Bronchial epithelial cell (primary cell): ENCODE results near the gene CELF2. TPM values are rescaled to one million over a fixed set of nuclear protein-coding genes. Genes with fewer than 3 reads are reported as not detected.

ENCODE experiments used
- DNase-seq: peaks from one replicate; pipeline ENCODE4 v3.0.0-alpha.2; 2010; ENCODE audit warnings: low read depth
- FAIRE-seq: peaks from 2 replicates; lab custom pipeline; 2011; peaks lifted over from hg19 to GRCh38; lab: Jason Lieb, UNC
- H3K27me3 ChIP-seq: 2 replicates; pipeline ENCODE4 v1.5.1; 2011; ENCODE audit warnings: low read length; ENCODE audit not compliant: control insufficient read depth, insufficient read depth
- H3K36me3 ChIP-seq: 2 replicates; pipeline ENCODE4 v1.5.1; 2011; ENCODE audit warnings: low read length; ENCODE audit not compliant: control insufficient read depth, insufficient read depth
- H3K4me3 ChIP-seq: 2 replicates; pipeline ENCODE4 v1.5.1; 2011; ENCODE audit warnings: mild to moderate bottlenecking, low read depth, low read length, control low read depth
- total RNA-seq: library from RNA; depleted of rRNA; stranded (reverse); fragments of >200 nt; gene quantifications from 2 replicates; pipeline ENCODE4 v1.2.1, GENCODE V29; 2014
- TF ChIP-seq, protein P1 (sequence below): IDR thresholded peaks from 2 replicates; pipeline ENCODE4 v1.5.1; 2011; ENCODE audit warnings: mild to moderate bottlenecking, moderate library complexity, low read length, control low read depth, inconsistent platforms; ENCODE audit not compliant: insufficient read depth, severe bottlenecking

The CELF2 gene
- total RNA-seq, 1 donor from 2014 or later: 2.1 TPM

DNA sequence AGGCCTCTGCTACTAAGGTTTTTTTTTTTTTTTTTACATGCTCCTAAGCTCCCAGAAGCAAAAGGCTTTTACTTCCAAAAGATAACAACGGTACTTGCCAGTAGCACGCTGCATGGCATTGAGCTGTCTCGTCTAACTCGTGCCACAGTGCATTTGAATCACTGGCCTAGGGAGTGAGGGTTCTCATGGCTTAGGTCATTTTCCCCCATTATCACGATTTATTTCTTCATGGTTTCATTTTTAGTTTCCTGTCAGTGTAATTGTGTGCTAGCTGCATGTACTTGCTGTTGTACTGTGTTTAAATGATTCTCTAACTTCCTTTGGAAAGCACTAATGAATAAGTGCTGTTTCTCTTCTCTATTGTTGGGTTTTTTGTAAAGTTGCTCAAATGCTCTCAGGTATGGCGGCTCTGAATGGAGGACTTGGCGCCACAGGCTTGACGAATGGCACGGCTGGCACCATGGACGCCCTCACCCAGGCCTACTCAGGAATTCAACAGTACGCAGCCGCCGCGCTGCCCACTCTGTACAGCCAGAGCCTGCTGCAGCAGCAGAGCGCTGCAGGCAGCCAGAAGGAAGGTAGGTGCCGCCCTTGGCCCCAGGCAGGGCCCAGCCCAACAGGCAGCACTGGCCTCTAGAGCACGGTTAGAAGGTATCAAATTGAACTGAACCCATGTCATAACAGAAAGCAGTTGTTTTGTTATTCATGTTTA is 303.3 kb downstream of the CELF2 start:
- TF ChIP-seq, protein P1, sequence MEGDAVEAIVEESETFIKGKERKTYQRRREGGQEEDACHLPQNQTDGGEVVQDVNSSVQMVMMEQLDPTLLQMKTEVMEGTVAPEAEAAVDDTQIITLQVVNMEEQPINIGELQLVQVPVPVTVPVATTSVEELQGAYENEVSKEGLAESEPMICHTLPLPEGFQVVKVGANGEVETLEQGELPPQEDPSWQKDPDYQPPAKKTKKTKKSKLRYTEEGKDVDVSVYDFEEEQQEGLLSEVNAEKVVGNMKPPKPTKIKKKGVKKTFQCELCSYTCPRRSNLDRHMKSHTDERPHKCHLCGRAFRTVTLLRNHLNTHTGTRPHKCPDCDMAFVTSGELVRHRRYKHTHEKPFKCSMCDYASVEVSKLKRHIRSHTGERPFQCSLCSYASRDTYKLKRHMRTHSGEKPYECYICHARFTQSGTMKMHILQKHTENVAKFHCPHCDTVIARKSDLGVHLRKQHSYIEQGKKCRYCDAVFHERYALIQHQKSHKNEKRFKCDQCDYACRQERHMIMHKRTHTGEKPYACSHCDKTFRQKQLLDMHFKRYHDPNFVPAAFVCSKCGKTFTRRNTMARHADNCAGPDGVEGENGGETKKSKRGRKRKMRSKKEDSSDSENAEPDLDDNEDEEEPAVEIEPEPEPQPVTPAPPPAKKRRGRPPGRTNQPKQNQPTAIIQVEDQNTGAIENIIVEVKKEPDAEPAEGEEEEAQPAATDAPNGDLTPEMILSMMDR: no peak
- no peak for DNase-seq
- H3K36me3 ChIP-seq: no peaks in the 10 kb centered on the region
- H3K4me3 ChIP-seq: no peak overlapping the region
- no peak for FAIRE-seq
- H3K27me3 ChIP-seq: no peaks in the 10 kb centered on the region

DNA sequence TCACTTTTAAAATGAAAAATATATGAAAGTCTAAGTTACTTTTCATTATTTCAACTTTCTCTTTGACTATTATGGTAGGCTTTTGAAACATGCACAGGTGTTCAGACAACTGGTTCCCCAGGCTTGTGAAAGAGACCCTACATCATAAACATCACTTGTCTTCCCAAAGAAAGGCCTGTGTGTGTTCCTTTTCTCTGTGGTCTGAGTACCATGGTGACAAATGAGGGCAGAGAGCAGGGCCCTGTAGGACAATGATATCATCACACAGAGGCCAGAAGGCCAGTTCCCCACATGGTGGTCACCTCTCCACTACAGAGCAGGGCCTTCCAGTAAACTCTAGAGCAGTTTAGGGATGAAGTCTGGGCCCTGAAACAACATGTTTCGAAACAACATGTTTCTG is 305.0 kb downstream of the CELF2 start:
- DNase-seq (no peak), FAIRE-seq (no peak)
- no peak overlapping the region for H3K4me3 ChIP-seq
- H3K27me3 ChIP-seq: no peaks in the 10 kb centered on the region
- no peaks in the 10 kb centered on the region for H3K36me3 ChIP-seq
- TF ChIP-seq, protein P1: no peak

DNA sequence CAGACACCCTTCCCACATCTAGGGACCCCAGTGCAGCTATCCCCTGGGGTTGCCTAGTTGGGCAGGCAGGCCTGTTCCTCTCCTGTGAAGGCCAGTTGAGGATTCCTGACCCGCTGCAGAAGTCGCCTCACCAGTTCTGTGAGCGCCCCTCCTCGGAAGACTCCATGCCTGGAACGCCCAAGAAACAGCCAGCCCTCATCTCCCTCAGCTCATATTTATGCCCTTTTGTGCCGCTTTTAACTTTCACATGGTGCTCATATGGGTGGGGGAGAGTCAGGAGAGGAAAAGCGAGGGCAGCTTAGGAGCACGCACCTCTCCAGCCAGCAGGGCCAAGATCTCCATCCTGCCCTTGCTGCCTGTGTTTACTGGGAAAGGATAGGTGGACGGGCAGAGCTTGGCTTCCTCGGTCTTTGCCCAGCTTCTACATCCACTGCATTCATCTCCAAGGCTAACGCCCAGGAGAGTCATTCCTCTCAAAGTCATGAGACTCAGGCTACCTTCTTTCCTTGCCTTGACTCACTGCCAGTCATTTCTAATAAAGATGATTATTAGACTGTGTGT is 307.2 kb downstream of the CELF2 start:
- H3K36me3 ChIP-seq: no peaks in the 10 kb centered on the region
- DNase-seq: no peak
- TF ChIP-seq, protein P1: no peak
- no peak for FAIRE-seq
- no peaks in the 10 kb centered on the region for H3K27me3 ChIP-seq
- H3K4me3 ChIP-seq: no peak overlapping the region

DNA sequence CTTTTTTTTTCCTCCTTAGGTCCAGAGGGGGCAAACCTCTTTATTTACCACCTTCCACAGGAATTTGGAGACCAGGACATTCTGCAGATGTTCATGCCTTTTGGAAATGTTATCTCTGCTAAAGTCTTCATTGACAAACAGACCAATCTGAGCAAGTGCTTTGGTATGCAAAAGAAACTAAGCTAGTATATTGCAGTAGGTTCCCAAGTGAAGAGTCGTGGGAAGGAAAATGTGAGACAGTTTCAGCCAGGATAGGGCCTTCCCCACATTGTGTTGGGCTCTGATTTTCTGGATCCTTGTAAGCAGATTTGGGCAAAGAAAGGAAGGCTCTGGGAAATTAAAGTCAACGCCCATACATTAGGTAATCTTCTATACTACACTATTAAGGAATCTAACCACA is 308.1 kb downstream of the CELF2 start:
- no peaks in the 10 kb centered on the region for H3K36me3 ChIP-seq
- DNase-seq (no peak), FAIRE-seq (no peak)
- H3K4me3 ChIP-seq: no peak overlapping the region
- no peaks in the 10 kb centered on the region for H3K27me3 ChIP-seq
- TF ChIP-seq, protein P1: no peak

DNA sequence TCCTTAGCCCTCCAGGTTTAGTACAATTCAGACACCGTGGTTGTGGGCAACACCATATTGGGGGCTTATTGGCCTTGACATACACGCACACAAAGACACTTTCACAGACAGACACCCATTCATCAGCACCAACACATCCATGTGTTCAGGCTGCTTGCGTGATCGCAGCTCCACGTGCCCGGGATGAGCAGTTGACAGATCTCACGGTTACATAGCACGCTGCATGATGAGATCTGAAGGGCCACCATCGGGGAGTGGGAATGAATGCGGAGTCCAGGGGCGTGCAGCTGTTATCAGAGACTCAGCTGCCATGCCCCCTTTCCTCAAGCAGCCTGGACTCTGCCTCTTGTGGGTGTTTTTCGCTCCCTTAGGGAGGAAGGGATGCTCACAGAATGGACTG is 308.6 kb downstream of the CELF2 start:
- Histone ChIP-seq H3K27me3 (no peaks in the 10 kb centered on the region), H3K36me3 (no peaks in the 10 kb centered on the region), H3K4me3 (no peak overlapping the region)
- FAIRE-seq (peak; percentile 64), DNase-seq (no peak)
- TF ChIP-seq, protein P1: no peak
